Tibial nerve (tissue), 4 donors: ENCODE measurements around the gene SPPL2C.

Experiments used
- CTCF ChIP-seq, 5 experiments: fragments of 200-600 bp in 3 of 5; fragments of 450-650 bp in 2 of 5; sonication (generic) in 3 of 5; IDR thresholded peaks; one replicate each; pipeline ENCODE4 v1.5.1; 2016 to 2019; ENCODE audit warnings: antibody characterized with exemption in 5 of 5, mild to moderate bottlenecking in 3 of 5, moderate library complexity in 2 of 5
- EP300 ChIP-seq, 2 donors: sonication (generic); formaldehyde crosslinking; IDR thresholded peaks; one replicate each; pipeline ENCODE4 v1.6.1; 2017; ENCODE audit warnings: antibody characterized with exemption in 2 of 2, mild to moderate bottlenecking in 1 of 2

GRCh38 chr17:45838751-45839295 lies 5.9 kb upstream of the SPPL2C start:
- TF ChIP-seq CTCF (IDR thresholded peaks at IDR 0.05), result no peak
- TF ChIP-seq EP300 (IDR thresholded peaks at IDR 0.05), result no peak
